ENCODE results near the gene PDZD8.

The PDZD8 gene

GRCh38 chr10:117390420-117390819 is 15.2 kb upstream of the PDZD8 start:
- DNase-seq = no peak

- no peak for DNase-seq
Observed at GRCh38 chr10:117386805-117387204, 11.6 kb upstream of the PDZD8 start.

DNA sequence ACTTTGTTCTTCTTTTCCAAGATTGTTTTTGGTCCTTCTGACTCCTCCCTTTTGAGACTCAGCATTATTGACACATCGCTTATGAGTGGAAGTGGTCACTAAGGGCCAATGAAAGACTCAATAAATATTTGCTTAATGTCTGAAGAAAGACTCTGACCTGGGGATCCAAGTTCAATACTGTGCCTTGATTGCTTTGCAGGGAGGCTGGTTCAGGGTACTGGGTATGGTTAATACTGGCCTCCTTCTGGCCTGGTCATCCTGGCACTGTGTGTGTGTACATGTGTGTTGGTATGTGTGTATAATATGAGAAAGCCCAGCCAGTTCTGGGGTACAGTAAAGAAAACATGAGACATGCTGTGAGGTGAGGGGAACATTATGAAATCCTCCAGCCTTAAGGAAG is 7.6 kb upstream of the PDZD8 start:
- DNase-seq = no peak

DNA sequence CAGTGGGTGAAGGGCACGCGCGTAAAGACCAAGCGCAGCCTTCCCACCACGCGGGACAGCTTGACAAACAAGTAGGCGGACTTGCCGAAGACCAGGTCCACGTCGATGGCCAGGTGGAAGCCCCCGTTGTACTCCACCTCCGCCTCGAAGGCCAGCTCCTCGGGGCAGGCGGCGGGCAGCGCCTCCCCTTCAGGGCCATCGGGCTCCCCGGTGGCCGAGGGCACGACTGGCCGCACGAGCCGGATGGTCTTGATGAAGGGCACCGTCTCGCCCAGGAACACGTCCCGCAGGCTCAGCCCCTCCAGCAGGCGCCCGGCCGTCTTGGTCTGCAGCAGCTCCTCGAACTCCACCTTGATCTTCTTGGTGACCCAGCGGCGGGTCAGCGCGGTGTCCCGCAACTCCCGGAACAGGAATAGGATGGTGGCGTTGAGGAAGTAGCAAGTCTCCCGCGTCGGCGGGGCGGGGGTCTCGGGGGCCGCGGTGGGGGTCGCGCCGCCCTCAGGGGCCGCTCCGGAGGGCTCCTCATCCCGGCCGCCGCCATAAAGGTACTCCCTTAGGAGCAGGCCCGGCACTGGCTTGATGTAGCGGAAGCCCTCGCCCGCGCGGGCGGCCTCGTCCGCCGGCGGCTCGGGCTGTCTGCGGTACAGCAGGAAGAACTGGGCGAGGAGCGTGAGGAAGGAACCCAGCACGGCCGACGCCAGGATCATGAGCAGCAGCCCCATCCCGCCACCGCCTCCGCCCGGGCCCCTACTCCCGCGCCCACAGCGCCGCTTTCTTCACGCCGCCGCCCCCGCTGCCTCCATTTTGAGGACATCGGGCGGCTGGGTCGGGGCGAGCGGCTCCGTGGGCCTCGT is 507 bp downstream of the PDZD8 start:
- DNase-seq = no peak

GRCh38 chr10:117373823-117374505 is 1.3 kb downstream of the PDZD8 start:
- peak; percentile 69 for DNase-seq

DNA sequence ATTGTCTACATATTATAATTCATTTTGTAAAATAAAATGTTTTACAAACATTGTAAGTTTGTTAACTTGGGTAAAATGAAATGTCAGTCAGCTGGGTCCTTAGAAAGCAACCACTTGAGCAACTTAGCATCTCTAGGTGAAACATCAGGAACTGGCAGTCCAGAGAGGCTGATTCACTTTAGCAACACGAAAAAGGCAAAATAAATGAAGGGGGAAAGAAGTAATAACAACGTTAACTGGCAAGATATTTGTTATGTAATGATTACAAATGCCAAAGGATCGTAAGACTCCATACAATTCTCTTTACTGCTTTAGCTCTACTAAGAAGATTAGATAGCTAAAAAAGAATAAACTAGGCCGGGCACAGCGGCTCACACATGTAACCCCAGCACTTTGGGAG is 5.0 kb downstream of the PDZD8 start:
- DNase-seq = no peak

GRCh38 chr10:117367718-117368117 is 7.5 kb downstream of the PDZD8 start:
- no peak for DNase-seq

DNA sequence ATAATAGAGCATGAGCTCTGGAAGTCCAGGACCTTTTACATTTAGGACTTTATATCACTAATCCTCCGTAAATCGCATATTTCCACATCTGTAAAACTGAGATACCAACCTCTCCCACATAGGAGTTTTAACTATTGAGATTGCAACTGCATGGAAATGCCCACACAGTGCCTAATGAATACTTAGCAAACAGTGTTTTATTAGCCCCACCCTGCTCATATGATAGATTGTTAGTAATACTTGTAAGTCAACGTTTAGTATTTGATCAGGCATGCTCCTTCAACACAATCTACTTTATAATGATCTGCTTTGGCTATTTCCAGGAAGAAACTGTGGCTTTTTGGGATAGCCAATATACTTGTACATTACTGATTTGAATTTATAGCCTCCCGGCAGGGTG is 8.5 kb downstream of the PDZD8 start:
- DNase-seq = no peak

DNA sequence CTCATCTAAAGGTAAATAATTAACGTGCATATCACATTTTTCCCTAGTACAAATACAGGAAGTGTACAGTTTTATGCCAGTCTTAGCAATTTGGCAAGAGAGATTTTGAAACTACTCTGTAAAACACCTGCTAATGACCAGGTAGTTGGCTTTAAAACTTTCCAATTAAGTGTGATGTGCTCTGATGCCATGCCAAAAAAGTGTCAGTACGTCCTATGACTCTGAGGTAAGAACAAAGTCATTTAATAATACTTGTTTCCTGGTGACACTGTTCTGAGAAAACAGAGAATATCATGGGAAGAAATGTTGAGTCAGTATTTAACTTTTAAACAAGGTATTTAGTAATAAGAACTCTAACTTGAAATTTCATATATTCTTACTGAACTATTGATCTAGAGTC is 9.6 kb downstream of the PDZD8 start:
- DNase-seq = no peak

GRCh38 chr10:117364110-117364960 is 10.9 kb downstream of the PDZD8 start:
- no peak for DNase-seq

DNA sequence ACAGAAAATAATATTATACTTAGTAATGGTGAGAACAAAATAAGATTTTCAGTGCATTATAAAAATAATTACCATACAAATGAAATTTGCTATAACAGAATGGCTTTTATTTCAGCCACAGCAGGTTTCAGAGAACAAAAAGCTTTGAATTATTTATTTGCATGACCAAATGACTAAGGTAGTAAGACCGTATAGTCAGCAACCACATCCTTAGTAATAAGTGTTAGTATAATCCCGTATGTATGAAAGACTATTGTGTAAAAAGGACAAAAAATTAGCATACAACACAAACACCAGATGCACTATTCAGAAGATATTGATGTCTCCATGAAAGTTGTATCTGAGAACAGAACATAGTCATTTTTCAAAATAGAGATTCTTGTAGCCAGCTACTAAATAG is 12.2 kb downstream of the PDZD8 start:
- no peak for DNase-seq

DNA sequence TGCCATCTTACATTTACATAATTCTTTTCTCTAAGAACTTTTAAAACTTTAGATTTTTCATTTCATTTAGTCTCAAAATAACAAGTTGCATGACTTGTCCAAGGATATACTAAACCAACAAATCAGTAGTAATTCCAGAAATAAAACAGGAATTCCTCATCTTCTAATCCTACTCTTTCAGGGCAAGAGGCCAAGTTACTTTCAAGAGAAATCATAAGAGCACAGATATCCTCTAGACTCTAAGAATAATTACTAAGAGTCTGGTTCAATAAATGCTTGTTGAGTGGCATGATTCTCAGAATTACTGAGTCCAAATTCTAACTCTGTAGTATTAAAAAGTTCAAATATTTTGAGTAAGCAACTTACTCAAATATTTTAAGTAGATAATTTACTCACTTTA is 12.9 kb downstream of the PDZD8 start:
- no peak for DNase-seq

- no peak for DNase-seq
Observed at GRCh38 chr10:117360994-117361667, 14.1 kb downstream of the PDZD8 start.

- DNase-seq = no peak
Observed at GRCh38 chr10:117360016-117360415, 15.2 kb downstream of the PDZD8 start.

DNA sequence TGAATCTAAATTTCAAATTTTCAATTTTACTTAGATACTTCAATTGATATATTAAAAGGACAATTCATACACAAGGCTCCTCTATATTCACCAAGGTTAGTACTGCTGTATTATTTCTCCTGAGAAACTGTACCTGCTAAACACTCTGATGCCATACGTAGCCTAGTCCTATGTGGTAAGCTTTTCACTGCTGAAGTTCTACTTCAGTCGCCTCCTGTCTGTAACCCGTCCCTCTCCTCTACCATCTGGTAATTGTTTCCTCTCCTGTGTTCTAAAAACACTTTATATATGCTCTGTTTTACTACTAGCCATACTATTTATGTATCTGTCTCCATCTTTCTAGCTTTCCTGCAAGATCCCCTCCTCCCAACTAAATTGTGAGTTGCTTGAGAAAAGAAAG is 20.2 kb downstream of the PDZD8 start:
- DNase-seq = no peak

DNA sequence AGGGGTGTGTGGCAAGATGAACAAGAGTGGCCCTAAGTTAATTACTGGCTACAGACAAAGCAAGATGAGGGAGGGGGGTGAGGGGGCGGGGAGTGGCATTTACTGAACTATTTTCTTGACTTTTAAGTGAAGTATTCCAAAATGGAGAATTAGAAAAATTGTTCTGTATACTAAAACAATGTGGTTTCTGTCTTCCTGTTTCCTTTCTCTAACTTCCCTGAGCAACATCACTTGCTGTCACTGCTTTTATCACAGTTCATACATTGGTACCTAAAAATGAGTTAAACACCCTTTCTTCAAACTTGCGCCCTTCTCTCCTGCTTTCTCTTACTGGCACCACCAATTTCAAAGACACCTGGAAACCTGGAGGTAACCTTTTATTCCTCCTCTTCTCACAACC is 21.6 kb downstream of the PDZD8 start:
- no peak for DNase-seq

DNA sequence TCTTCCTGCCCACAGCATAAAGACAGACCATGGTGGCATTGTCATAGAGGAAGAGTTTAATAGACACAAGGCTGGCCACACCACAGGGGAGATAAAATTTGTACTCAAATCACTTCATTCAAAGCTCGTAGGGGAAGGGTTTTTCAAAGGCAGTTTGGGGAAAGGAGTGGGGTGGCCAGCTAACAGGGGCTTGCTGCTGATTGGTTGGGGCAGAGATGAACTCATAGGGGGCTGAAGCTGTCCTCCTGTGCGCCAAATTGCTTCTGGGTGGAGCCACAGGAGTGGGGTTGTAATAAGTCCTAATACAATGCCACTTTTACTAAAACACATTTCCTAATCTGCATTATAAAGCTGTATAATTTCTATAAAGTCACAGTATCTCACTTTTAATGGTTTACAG is 22.5 kb downstream of the PDZD8 start:
- DNase-seq = no peak

DNA sequence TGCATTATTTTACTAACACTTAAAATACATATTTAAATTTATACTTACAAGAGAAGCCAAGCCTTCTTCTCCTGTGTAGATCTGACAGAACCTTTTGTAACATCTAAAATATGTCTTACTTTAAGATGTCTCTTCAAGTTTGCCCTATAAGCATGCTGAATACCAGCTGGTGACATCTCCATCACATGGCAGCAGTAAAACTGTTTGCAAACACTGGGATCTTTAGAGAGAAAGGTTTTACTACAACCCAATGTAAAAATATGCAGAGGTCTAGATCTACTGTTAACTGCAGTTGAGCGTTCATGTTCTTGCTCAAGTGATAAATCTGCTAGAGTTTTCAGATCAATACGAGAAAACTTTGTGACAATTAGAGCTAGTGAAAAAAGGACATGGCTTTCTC is 23.2 kb downstream of the PDZD8 start:
- DNase-seq = no peak

DNA sequence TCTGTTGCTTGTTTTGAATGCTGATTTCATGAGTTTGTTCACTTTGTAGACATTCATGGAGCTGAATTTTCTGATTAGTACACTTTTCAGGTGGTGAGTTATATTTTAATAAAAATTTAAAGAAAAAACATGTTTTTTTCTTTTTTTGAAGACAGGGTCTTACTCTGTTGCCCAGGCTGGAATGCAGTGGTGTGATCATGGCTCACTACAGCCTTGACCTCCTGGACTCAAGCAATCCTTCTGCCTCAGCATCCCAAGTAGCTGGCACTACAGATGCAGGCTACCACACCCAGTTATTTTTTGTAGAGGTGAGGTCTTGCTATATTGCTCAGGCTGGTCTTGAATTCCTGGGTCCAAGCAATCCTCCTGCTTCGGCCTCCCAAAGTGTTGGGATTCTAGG is 23.7 kb downstream of the PDZD8 start:
- DNase-seq = no peak

DNA sequence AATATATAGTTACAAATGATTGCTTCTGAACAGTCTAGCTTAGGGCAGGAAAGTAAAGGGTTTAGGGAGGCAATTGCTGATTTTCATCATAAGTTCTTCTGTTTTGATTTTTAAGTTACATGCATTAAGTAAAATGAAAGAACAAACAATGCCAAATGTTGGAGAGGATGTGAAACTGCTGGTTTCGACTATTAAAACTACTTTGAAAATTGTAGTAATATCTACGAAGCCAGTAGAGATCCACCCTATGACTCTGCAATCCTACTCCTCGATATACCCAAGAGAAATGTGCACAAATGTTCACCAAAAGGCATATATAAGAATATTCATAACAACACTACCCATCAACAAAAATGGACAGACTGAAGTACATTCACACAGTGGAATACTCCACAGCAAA is 24.3 kb downstream of the PDZD8 start:
- DNase-seq = no peak

- no peak for DNase-seq
Observed at GRCh38 chr10:117348236-117348635, 27.0 kb downstream of the PDZD8 start.

DNA sequence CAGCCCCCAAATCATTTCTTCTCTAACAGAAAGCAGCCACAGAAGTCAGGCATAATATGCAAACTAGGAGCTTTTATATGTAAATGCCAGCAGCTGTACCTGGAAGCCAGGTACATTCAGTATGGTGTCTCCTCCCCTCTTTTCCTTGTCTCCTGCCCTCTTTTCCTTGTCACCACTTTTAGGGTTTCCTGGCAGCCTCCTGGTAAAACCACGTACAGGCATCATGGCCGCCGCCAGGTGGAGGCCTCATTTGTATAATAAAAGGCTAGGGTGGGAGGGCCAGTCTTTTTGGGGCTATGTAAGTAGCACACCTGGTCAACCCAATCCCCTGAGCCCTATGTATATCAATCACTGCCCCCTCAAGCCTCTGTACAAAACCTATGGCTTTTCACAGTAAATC is 28.7 kb downstream of the PDZD8 start:
- no peak for DNase-seq

GRCh38 chr10:117345143-117345542 is 30.1 kb downstream of the PDZD8 start:
- no peak for DNase-seq
